Sigmoid colon (tissue), 7 donors: ENCODE data around the gene SLIT3. TPM values are rescaled to one million over a fixed set of nuclear protein-coding genes. Genes with fewer than 3 reads are reported as not detected.

Experiments
- DNase-seq: peaks from one replicate; pipeline ENCODE4 v3.0.0-alpha.2; 2019
- H3K27ac ChIP-seq, 4 donors: fragments of 200-600 bp; sonication (generic); one replicate each; pipeline ENCODE4 v1.5.1; 2016 to 2019; ENCODE audit warnings: mild to moderate bottlenecking in 1 of 4
- H3K27me3 ChIP-seq, 3 donors: fragments of 200-600 bp; sonication (generic); one replicate each; pipeline ENCODE4 v1.5.1; 2019; ENCODE audit warnings: mild to moderate bottlenecking in 1 of 3
- H3K36me3 ChIP-seq, 4 donors: fragments of 200-600 bp; sonication (generic); one replicate each; pipeline ENCODE4 v1.5.1; 2016 to 2019
- H3K4me1 ChIP-seq, 4 donors: fragments of 200-600 bp; sonication (generic); one replicate each; pipeline ENCODE4 v1.5.1; 2017 to 2019
- H3K4me3 ChIP-seq, 4 donors: fragments of 200-600 bp; sonication (generic); one replicate each; pipeline ENCODE4 v1.5.1; 2017 to 2019; ENCODE audit warnings: mild to moderate bottlenecking in 2 of 4, moderate library complexity in 1 of 4
- H3K9me3 ChIP-seq, 4 donors: fragments of 200-600 bp in 3 of 4; sonication (generic) in 3 of 4; one replicate each; pipeline versions ENCODE4 v1.5.1 to v1.6.1; 2013 to 2019
- EP300 ChIP-seq, 4 donors: sonication (generic); formaldehyde crosslinking; IDR thresholded peaks; one replicate each; pipeline ENCODE4 v1.6.1; 2017; ENCODE audit warnings: antibody characterized with exemption in 4 of 4
- POLR2A ChIP-seq, 2 donors: fragments of 450-650 bp; IDR thresholded peaks; one replicate each; pipeline ENCODE4 v1.6.1; 2016; ENCODE audit warnings: antibody characterized with exemption in 2 of 2, mild to moderate bottlenecking in 2 of 2, moderate library complexity in 2 of 2
- POLR2AphosphoS5 ChIP-seq, 4 donors: sonication (generic); formaldehyde crosslinking; IDR thresholded peaks; one replicate each; pipeline ENCODE4 v1.6.1; 2017; ENCODE audit warnings: antibody characterized with exemption in 4 of 4
- WGBS, 2 donors: extraction: QIAGEN DNeasy Blood & Tissue Kit; methylation state at CpG; one replicate each; pipeline ENCODE4 v1.1.7; 2013; 5-methylcytosine and 5-hydroxymethylcytosine counted together
- intact Hi-C: fragments of 100-400 bp; cut with DNase I; formaldehyde crosslinking; loops from one replicate; pipeline ENCODE4 v1.15.1; 2023
- polyA plus RNA-seq, 3 donors: library from polyadenylated mRNA; stranded (reverse); fragments of 200-250 nt; gene quantifications; one replicate each; pipeline ENCODE4 v1.2.3, GENCODE V29; 2013
- total RNA-seq, 4 donors: library from RNA; depleted of rRNA; stranded (reverse); fragments of >200 nt; gene quantifications; one replicate each; pipeline ENCODE4 v1.1.0, GENCODE V29; 2016
- TF ChIP-seq, protein P1 (sequence below), 4 experiments: fragments of 450-650 bp in 3 of 4; fragments of 200-600 bp in 1 of 4; IDR thresholded peaks; one replicate each; pipeline ENCODE4 v1.5.1; 2016 to 2019; ENCODE audit warnings: antibody characterized with exemption in 4 of 4, mild to moderate bottlenecking in 3 of 4, moderate library complexity in 2 of 4
- donor health status: healthy with polysubstance abuse.
- donor health status: Bipolar disorder and iron deficiency.
- donor health status: healthy.

SLIT3 gene
- total and polyA plus RNA-seq, 7 donors: 0.23 to 46.3 (median 30.0) TPM

- TF ChIP-seq POLR2A (IDR thresholded peaks at IDR 0.05) (no peak), EP300 (IDR thresholded peaks at IDR 0.05) (no peak), POLR2AphosphoS5 (IDR thresholded peaks at IDR 0.05) (no peak)
- TF ChIP-seq, protein P1, sequence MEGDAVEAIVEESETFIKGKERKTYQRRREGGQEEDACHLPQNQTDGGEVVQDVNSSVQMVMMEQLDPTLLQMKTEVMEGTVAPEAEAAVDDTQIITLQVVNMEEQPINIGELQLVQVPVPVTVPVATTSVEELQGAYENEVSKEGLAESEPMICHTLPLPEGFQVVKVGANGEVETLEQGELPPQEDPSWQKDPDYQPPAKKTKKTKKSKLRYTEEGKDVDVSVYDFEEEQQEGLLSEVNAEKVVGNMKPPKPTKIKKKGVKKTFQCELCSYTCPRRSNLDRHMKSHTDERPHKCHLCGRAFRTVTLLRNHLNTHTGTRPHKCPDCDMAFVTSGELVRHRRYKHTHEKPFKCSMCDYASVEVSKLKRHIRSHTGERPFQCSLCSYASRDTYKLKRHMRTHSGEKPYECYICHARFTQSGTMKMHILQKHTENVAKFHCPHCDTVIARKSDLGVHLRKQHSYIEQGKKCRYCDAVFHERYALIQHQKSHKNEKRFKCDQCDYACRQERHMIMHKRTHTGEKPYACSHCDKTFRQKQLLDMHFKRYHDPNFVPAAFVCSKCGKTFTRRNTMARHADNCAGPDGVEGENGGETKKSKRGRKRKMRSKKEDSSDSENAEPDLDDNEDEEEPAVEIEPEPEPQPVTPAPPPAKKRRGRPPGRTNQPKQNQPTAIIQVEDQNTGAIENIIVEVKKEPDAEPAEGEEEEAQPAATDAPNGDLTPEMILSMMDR (IDR thresholded peaks at IDR 0.05): no peak
- WGBS, 2 donors: 13 to 62% methylated on average over 4 of the region's 4 CpGs
- no peaks in the 10 kb centered on the region for H3K36me3 ChIP-seq
- H3K4me3 ChIP-seq: no peak overlapping the region
- no peaks in the 10 kb centered on the region for H3K27me3 ChIP-seq
- intact Hi-C loops: no loop called here
- no peak overlapping the region for H3K27ac ChIP-seq
- no peaks in the 10 kb centered on the region for H3K9me3 ChIP-seq
- DNase-seq: no peak
- peaks cover 0 to 12% (median 7%) of the 10 kb centered on the region in 4 donors for H3K4me1 ChIP-seq
Observed at GRCh38 chr5:169070413-169070812, 230.5 kb downstream of the SLIT3 start.

GRCh38 chr5:169067751-169068173 lies 233.2 kb downstream of the SLIT3 start:
- no peak for DNase-seq
- TF ChIP-seq EP300 (IDR thresholded peaks at IDR 0.05): no peak
- TF ChIP-seq, protein P1 (IDR thresholded peaks at IDR 0.05): no peak
- no peak for TF ChIP-seq POLR2AphosphoS5 (IDR thresholded peaks at IDR 0.05)
- no peak for TF ChIP-seq POLR2A (IDR thresholded peaks at IDR 0.05)
- peaks cover 0 to 22% (median 13%) of the 10 kb centered on the region in 4 donors for H3K4me1 ChIP-seq
- H3K4me3 ChIP-seq: no peak overlapping the region
- 74 to 76% methylated on average over 2 of the region's 2 CpGs for WGBS, 2 donors
- H3K27me3 ChIP-seq: no peaks in the 10 kb centered on the region
- peak overlapping the region in 1 of 4 donors; percentile 25 for H3K27ac ChIP-seq
- intact Hi-C loops: no loop called here
- no peaks in the 10 kb centered on the region for H3K36me3 ChIP-seq
- H3K9me3 ChIP-seq: no peaks in the 10 kb centered on the region

DNA sequence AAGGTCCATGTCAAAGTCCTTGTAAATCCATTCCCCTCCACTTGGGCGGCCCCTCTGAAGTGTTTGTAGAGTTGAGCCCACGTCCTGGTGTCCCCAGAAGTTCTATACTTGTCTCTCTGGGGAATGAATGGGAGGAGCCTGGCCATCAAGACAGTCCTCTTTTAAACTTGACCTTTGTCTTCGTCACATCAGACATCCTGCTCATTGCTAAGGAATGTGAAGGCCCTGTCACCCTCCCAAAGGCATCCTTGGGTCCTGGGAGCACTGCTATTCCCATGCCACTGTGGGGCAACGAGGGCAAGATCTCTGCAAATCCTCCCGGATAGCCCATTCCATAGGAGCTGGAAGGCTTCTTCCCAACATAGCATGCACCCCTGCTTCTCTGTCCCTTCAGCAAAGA lies 235.5 kb downstream of the SLIT3 start:
- Histone ChIP-seq H3K4me1 (peaks cover 0 to 22% (median 13%) of the 10 kb centered on the region in 4 donors), H3K9me3 (no peaks in the 10 kb centered on the region), H3K36me3 (no peaks in the 10 kb centered on the region), H3K4me3 (no peak overlapping the region), H3K27ac (no peak overlapping the region), H3K27me3 (no peaks in the 10 kb centered on the region)
- no peak for TF ChIP-seq POLR2AphosphoS5 (IDR thresholded peaks at IDR 0.05)
- TF ChIP-seq EP300 (IDR thresholded peaks at IDR 0.05): no peak
- TF ChIP-seq, protein P1 (IDR thresholded peaks at IDR 0.05): no peak
- TF ChIP-seq POLR2A (IDR thresholded peaks at IDR 0.05): no peak
- DNase-seq: no peak
- intact Hi-C loops: no loop called here
- 71 to 75% methylated on average over 5 of the region's 5 CpGs for WGBS, 2 donors

- TF ChIP-seq, protein P1 (IDR thresholded peaks at IDR 0.05): no peak
- intact Hi-C loops: no loop called here
- Histone ChIP-seq H3K4me3 (no peak overlapping the region), H3K27me3 (no peaks in the 10 kb centered on the region), H3K9me3 (no peaks in the 10 kb centered on the region), H3K4me1 (peaks cover 0 to 22% (median 13%) of the 10 kb centered on the region in 4 donors), H3K36me3 (no peaks in the 10 kb centered on the region), H3K27ac (peak overlapping the region in 1 of 4 donors; percentile 31)
- WGBS, 2 donors: 31 to 62% methylated on average over 3 of the region's 3 CpGs
- no peak for DNase-seq
Observed at GRCh38 chr5:169064093-169064492, 236.8 kb downstream of the SLIT3 start.

GRCh38 chr5:169063316-169063953 lies 237.5 kb downstream of the SLIT3 start:
- intact Hi-C loops: no loop called here
- H3K9me3 ChIP-seq: no peaks in the 10 kb centered on the region
- H3K36me3 ChIP-seq: no peaks in the 10 kb centered on the region
- no peak overlapping the region for H3K27ac ChIP-seq
- 39 to 53% methylated on average over 12 of the region's 12 CpGs for WGBS, 2 donors
- no peaks in the 10 kb centered on the region for H3K27me3 ChIP-seq
- no peak for DNase-seq
- H3K4me3 ChIP-seq: no peak overlapping the region
- TF ChIP-seq, protein P1 (IDR thresholded peaks at IDR 0.05): no peak
- TF ChIP-seq EP300 (IDR thresholded peaks at IDR 0.05) (no peak), POLR2AphosphoS5 (IDR thresholded peaks at IDR 0.05) (no peak), POLR2A (IDR thresholded peaks at IDR 0.05) (no peak)
- H3K4me1 ChIP-seq: peaks cover 0 to 22% (median 13%) of the 10 kb centered on the region in 4 donors
